ENCODE measurements around the gene CHMP2A.

The CHMP2A gene

DNA sequence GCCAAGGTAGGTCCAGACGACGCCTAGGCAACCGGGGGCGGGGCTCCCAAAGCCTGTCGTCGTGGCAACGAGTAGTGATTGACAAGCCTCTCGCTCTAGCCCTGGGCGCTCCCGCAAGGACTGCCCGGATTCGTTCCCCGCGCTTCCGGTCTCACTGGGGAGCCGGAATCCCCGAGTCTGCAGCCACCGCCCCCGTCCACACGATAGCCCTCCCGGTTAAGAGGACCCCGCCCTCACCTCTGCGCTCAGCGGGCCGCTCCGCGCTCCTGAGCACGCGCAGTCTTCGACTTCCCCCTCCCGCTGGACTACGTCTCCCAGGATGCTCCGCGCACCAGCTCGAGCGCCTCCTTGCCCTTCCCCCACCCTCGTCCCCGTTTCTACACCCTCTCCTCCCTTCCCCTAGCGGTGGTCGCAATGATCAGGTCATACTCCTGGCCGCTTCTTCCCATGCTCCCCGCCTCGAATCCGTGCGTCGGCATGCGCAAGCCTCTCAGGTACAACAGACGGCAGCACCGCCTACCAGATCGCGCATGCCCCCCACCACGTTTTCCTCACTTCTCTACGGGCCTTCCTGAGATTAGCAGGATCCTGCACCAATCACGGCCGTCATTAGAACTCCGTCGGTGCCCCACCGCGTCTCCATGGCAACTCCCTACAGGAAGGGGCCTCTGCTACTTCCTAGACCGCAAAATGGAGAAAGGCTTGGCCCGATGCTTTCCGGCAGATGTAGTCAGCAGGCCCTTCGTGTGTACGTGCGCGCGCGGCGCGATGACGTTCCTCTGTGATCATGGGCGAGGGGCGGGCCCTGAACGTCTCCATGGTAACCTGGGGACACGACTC lies 18.1 kb upstream of the CHMP2A start, which contains the start of gene MZF1:
MZF1 (minus strand) TSS at position 518 of the 840 bp plus-strand sequence. CDS start 1,946 bp downstream, outside the sequence.
- TF ChIP-seq, protein P1, sequence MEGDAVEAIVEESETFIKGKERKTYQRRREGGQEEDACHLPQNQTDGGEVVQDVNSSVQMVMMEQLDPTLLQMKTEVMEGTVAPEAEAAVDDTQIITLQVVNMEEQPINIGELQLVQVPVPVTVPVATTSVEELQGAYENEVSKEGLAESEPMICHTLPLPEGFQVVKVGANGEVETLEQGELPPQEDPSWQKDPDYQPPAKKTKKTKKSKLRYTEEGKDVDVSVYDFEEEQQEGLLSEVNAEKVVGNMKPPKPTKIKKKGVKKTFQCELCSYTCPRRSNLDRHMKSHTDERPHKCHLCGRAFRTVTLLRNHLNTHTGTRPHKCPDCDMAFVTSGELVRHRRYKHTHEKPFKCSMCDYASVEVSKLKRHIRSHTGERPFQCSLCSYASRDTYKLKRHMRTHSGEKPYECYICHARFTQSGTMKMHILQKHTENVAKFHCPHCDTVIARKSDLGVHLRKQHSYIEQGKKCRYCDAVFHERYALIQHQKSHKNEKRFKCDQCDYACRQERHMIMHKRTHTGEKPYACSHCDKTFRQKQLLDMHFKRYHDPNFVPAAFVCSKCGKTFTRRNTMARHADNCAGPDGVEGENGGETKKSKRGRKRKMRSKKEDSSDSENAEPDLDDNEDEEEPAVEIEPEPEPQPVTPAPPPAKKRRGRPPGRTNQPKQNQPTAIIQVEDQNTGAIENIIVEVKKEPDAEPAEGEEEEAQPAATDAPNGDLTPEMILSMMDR (IDR thresholded peaks at IDR 0.05; ENCODE audit: control insufficient read depth, extremely low read depth, insufficient read depth): no peak
- peak; percentile 100 for DNase-seq (ENCODE audit: low read depth)
- peak within 1 kb of the TSS; percentile 81 for H3K4me3 ChIP-seq (ENCODE audit: low read depth, low read length)

DNA sequence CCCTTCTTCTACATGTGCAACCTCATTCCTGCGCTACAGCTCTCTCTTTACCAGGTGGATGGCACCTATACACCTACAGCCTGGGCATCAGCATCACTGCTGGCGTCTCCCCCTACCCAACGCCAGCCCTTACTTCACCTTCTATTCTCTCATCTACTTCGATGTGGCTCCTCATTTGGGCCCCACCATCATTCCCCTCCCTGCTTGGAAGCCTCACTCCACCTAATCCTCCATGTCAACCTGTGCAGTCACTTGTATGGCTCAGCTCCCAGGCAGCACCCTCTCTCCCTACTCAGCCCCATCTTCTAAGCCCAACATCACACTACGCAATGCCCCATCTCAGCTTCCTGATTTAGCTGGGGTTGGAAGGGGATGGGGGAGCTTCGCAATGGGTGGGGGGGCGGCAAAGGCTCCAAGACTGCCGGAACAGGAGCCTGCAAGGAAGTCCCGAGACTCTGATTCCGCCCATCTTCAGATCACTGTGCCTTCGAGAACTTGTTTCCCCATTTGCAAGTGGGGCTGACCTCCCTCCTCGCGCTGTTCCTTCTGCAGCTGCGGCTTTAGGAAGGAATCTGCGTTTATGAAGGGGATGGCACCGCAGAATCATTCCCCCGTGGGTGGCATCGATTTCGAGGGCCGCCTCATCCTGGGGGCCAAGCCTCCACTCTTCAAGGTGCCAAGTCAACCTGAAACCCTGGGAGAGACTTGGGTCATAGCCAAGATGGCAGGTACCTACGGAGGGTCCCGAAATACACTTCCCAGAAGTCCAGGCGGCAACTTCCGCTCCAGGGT lies 17.3 kb upstream of the CHMP2A start:
- TF ChIP-seq, protein P1 (IDR thresholded peaks at IDR 0.05; ENCODE audit: control insufficient read depth, extremely low read depth, insufficient read depth): no peak
- H3K4me3 ChIP-seq (ENCODE audit: low read depth, low read length): peak overlapping the region; percentile 81
- no peak for DNase-seq (ENCODE audit: low read depth)

DNA sequence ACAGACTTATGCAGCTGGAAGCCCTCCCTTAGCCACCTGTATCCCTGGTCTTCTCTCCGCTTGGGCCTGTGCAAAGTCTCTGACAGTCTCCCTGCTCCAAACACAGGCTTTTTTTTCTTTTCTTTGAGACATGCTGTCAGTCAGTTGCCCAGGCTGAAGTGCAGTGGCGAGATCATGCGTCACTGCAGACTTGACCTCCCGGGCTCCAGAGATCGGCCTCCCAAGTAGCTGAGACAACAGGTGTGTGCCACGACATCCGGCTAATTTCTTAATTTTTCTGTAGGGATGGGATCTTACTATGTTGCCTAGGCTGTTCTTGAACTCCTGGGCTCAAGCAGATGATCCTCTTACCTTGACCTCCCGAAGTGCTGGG lies 16.7 kb upstream of the CHMP2A start:
- H3K4me3 ChIP-seq (ENCODE audit: low read depth, low read length): peak overlapping the region; percentile 81
- TF ChIP-seq, protein P1 (IDR thresholded peaks at IDR 0.05; ENCODE audit: control insufficient read depth, extremely low read depth, insufficient read depth): no peak
- no peak for DNase-seq (ENCODE audit: low read depth)

DNA sequence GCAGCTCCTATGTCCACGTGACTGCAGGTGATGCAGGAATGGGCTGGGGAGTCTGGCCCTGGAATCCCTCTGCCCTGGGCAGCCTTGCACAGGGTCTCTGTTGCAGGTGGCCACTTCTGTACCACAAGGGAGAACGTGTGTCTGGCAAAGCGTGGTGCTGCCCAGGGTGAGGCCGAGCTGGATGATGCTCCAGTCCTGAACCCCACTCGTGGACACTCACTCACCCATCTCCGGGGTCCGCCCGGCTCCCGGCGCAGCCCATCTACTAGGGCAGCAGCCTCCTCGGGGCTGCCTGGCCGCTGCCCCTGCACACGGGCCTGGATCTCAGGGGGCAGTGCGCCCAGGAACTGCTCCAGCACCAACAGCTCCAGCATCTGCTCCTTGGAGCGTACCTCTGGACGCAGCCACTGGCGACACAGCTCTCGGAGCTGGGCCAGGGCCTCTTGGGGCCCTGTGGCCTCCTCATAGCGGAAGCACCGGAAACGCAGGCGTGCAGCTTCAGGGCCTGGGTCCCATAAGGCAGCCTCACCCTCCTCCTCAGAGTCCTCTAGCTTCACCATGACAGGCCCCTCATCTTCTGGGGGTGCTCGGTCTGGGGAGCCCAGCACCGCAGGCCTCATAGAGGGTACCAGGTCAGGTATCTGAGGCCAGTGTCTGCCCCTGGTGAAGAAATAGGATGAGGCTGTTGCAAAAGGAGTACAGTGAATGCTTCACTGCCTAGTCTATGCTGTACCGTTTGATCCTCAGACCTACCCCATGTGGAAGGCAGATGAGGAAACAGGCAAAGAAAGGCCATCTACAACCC lies 16.1 kb upstream of the CHMP2A start:
- TF ChIP-seq, protein P1 (IDR thresholded peaks at IDR 0.05; ENCODE audit: control insufficient read depth, extremely low read depth, insufficient read depth): no peak
- no peak for DNase-seq (ENCODE audit: low read depth)
- H3K4me3 ChIP-seq (ENCODE audit: low read depth, low read length): no peak overlapping the region

DNA sequence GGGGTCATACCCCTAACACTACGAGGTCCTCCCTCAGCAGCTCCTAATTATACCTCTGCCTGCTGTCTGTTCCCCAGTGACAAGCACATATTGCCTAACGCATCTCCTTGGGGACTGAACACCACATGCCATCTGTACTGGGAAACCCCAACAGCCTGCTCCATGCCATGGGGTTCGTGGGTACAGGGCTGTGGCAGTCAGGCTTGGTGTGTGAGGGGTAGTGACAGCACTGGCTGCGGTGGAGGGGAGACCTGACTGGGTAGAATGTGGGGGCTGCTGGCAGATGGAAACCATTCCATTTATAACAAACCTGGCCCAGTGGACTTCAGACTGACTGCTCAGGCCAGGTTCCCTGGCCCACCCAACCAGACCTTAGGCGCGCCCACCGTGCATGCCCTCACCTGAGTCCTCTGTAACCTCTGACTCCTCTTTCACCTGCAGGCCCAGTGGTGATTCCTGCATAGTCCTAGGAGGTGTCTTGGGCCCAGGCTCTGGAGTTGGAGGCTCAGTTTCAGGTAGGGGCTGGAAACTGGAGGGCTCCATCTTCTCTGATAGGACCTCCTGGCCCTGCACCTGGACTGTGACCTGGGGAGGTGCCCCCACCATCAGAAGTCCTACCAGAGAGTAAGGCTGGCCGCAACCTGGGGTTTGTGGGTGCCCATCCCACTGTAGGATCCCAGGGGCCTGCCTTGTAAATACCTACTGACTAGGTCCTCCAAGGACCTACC lies 15.2 kb upstream of the CHMP2A start:
- no peak overlapping the region for H3K4me3 ChIP-seq (ENCODE audit: low read depth, low read length)
- DNase-seq (ENCODE audit: low read depth): no peak
- TF ChIP-seq, protein P1 (IDR thresholded peaks at IDR 0.05; ENCODE audit: control insufficient read depth, extremely low read depth, insufficient read depth): no peak
